PC-9 (cell line): ENCODE data around the gene AIF1L. TPM values are rescaled to one million over a fixed set of nuclear protein-coding genes. Genes with fewer than 3 reads are reported as not detected.

Source experiments
- BruUV-seq: library from RNA; stranded (reverse); fragments of 400-500 nt; replicated peaks from 2 replicates; lab custom pipeline; 2021; lab: Mats Ljungman, UMichigan
- CTCF ChIA-PET: fragments of 300-600 bp; sonication (Branson Sonifier 250); formaldehyde crosslinking; loops from one replicate; lab custom pipeline; 2022; ENCODE audit warnings: antibody characterized with exemption; lab: Charles Lee
- POLR2A ChIA-PET: fragments of 300-600 bp; sonication (Branson Sonifier 250); formaldehyde crosslinking; loops from one replicate; lab custom pipeline; 2022; ENCODE audit warnings: antibody characterized with exemption; ENCODE audit not compliant: unreplicated experiment; lab: Charles Lee
- DNase-seq, 2 experiments: peaks; one replicate each; pipeline versions ENCODE4 v3.0.0 to v3.0.0-alpha.2; 2015 to 2022; ENCODE audit warnings: mixed read lengths in 1 of 2
- H2AFZ ChIP-seq: fragments of 200-600 bp; sonication (generic); 2 replicates; pipeline ENCODE4 v1.8.1; 2017; ENCODE audit warnings: antibody characterized with exemption
- H3F3A ChIP-seq: fragments of 200-600 bp; sonication (generic); 2 replicates; pipeline ENCODE4 v1.8.1; 2017; ENCODE audit warnings: antibody characterized with exemption, mild to moderate bottlenecking, low read depth; ENCODE audit not compliant: insufficient read depth
- H3K27ac ChIP-seq: fragments of 200-600 bp; sonication (generic); 2 replicates; pipeline ENCODE4 v1.6.1; 2016; ENCODE audit warnings: mixed run types
- H3K27me3 ChIP-seq: fragments of 200-600 bp; sonication (generic); 2 replicates; pipeline ENCODE4 v1.6.1; 2016; ENCODE audit warnings: low read depth, mixed run types; ENCODE audit not compliant: insufficient read depth
- H3K36me3 ChIP-seq: fragments of 200-600 bp; sonication (generic); 2 replicates; pipeline ENCODE4 v1.6.1; 2016; ENCODE audit warnings: low read depth, mixed run types
- H3K4me1 ChIP-seq: fragments of 200-600 bp; sonication (generic); replicated peaks from 2 replicates; pipeline ENCODE4 v1.6.1; 2016; ENCODE audit warnings: mixed run types; ENCODE audit not compliant: insufficient read depth
- H3K4me2 ChIP-seq: fragments of 200-600 bp; sonication (generic); 2 replicates; pipeline ENCODE4 v1.6.1; 2017; ENCODE audit warnings: mixed run types
- H3K4me3 ChIP-seq: fragments of 200-600 bp; sonication (generic); 2 replicates; pipeline ENCODE4 v1.6.1; 2016; ENCODE audit warnings: mixed run types
- H3K79me2 ChIP-seq: fragments of 200-600 bp; sonication (generic); 2 replicates; pipeline ENCODE4 v1.6.1; 2017; ENCODE audit warnings: low read depth, mixed run types
- H3K9me2 ChIP-seq: fragments of 200-600 bp; sonication (generic); 2 replicates; pipeline ENCODE4 v1.8.1; 2017; ENCODE audit warnings: mild to moderate bottlenecking; ENCODE audit not compliant: insufficient read depth
- H3K9me3 ChIP-seq: fragments of 200-600 bp; sonication (generic); 2 replicates; pipeline ENCODE4 v1.8.1; 2016; ENCODE audit warnings: low read depth; ENCODE audit not compliant: insufficient read depth
- H4K20me1 ChIP-seq: fragments of 200-600 bp; sonication (generic); 2 replicates; pipeline ENCODE4 v1.8.1; 2017; ENCODE audit not compliant: insufficient read depth
- EZH2 ChIP-seq: fragments of 200-600 bp; sonication (generic); IDR thresholded peaks from 2 replicates; pipeline ENCODE4 v1.8.0; 2017; ENCODE audit warnings: antibody characterized with exemption, low read depth
- intact Hi-C: fragments of 100-400 bp; cut with micrococcal nuclease; formaldehyde crosslinking; loops from one replicate; pipeline ENCODE4 v1.10.0; 2022; ENCODE audit not compliant: unreplicated experiment
- total RNA-seq: library from RNA; stranded (reverse); gene quantifications from 2 replicates; pipeline ENCODE4 v1.2.3, GENCODE V29; 2021
- TF ChIP-seq, protein P1 (sequence below): fragments of 200-600 bp; sonication (generic); conservative IDR thresholded peaks from 2 replicates; pipeline ENCODE4 v1.6.1; 2017; ENCODE audit warnings: mixed run types, antibody characterized with exemption, mild to moderate bottlenecking, moderate library complexity

The AIF1L gene
- total RNA-seq, 1 experiment from 2014 or later = 87.3 TPM

DNA sequence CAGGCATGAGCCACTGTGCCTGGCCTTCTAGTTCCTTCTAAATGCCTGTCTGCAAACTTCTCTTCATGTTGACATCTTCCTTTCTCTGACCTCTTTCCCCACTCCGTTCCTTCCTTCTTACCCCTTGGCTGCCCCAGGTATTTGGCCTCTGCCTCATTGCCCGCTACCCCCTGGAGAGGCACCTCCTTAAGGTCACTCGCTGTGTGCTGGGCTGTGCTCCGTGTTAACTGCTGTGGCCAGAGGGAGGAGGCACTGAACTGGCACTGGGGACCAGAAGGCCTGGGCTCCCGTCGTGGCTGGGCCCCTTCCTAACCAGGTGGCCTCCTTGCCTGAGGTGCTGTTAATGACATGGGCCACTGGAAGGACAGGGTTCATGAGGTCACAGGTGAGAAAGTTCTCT is 48.0 kb upstream of the AIF1L start:
- Histone ChIP-seq H4K20me1 (no peaks in the 10 kb centered on the region), H3K9me2 (no peaks in the 10 kb centered on the region), H3K36me3 (no peaks in the 10 kb centered on the region), H3K4me1 (no peaks in the 10 kb centered on the region), H3K4me3 (no peak overlapping the region), H3K4me2 (no peak overlapping the region), H3K27me3 (no peaks in the 10 kb centered on the region), H3K27ac (no peak overlapping the region), H2AFZ (no peak overlapping the region), H3K79me2 (no peaks in the 10 kb centered on the region), H3K9me3 (no peaks in the 10 kb centered on the region), H3F3A (no peaks in the 10 kb centered on the region)
- ChIA-PET CTCF (interaction anchor here (0.6 kb wide), 1 partner anchor 159 kb away, joined by 8 read pairs; no protein-coding TSS in a partner anchor), POLR2A (no interaction called here)
- BruUV-seq = no TSS peak
- peak in 1 of 2 experiments; percentile 37 for DNase-seq
- TF ChIP-seq, protein P1, sequence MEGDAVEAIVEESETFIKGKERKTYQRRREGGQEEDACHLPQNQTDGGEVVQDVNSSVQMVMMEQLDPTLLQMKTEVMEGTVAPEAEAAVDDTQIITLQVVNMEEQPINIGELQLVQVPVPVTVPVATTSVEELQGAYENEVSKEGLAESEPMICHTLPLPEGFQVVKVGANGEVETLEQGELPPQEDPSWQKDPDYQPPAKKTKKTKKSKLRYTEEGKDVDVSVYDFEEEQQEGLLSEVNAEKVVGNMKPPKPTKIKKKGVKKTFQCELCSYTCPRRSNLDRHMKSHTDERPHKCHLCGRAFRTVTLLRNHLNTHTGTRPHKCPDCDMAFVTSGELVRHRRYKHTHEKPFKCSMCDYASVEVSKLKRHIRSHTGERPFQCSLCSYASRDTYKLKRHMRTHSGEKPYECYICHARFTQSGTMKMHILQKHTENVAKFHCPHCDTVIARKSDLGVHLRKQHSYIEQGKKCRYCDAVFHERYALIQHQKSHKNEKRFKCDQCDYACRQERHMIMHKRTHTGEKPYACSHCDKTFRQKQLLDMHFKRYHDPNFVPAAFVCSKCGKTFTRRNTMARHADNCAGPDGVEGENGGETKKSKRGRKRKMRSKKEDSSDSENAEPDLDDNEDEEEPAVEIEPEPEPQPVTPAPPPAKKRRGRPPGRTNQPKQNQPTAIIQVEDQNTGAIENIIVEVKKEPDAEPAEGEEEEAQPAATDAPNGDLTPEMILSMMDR = no peak
- no peak for TF ChIP-seq EZH2
- intact Hi-C loops = loop anchor here (5.0 kb wide), 2 partner anchors 41 to 106 kb away; partner anchors contain the start of gene LAMC3

DNA sequence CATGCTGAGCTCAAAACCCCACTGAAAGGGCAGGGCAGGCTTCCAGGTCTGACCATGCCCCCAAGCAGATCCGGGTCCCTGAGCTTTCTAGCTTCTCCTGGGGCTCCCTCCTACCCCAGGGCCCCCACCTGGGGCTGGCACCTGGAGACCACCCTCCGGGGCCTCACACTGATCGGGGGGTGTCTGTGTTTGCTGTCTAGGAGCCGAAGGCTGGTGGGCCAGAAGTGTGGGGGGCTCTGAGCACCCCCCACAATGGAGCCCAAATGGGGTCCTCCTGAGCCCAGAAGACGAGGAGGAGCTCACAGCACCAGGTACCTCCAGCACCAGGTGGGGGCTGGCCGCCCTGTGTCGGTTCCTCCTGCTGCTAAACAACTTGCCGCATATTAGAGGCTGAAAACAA is 47.5 kb upstream of the AIF1L start:
- Histone ChIP-seq H3K36me3 (no peaks in the 10 kb centered on the region), H3K4me1 (no peaks in the 10 kb centered on the region), H3K4me2 (no peak overlapping the region), H2AFZ (no peak overlapping the region), H4K20me1 (no peaks in the 10 kb centered on the region), H3K4me3 (no peak overlapping the region), H3K9me2 (no peaks in the 10 kb centered on the region), H3K79me2 (no peaks in the 10 kb centered on the region), H3F3A (no peaks in the 10 kb centered on the region), H3K9me3 (no peaks in the 10 kb centered on the region), H3K27me3 (no peaks in the 10 kb centered on the region), H3K27ac (no peak overlapping the region)
- intact Hi-C loops = loop anchor here (5.0 kb wide), 2 partner anchors 42 to 107 kb away; partner anchors contain the start of gene LAMC3
- no peak for DNase-seq
- TF ChIP-seq, protein P1 = no peak
- no peak for TF ChIP-seq EZH2
- ChIA-PET CTCF (interaction anchor here (0.6 kb wide), 1 partner anchor 159 kb away, joined by 3 read pairs; no protein-coding TSS in a partner anchor), POLR2A (no interaction called here)
- no TSS peak for BruUV-seq

DNA sequence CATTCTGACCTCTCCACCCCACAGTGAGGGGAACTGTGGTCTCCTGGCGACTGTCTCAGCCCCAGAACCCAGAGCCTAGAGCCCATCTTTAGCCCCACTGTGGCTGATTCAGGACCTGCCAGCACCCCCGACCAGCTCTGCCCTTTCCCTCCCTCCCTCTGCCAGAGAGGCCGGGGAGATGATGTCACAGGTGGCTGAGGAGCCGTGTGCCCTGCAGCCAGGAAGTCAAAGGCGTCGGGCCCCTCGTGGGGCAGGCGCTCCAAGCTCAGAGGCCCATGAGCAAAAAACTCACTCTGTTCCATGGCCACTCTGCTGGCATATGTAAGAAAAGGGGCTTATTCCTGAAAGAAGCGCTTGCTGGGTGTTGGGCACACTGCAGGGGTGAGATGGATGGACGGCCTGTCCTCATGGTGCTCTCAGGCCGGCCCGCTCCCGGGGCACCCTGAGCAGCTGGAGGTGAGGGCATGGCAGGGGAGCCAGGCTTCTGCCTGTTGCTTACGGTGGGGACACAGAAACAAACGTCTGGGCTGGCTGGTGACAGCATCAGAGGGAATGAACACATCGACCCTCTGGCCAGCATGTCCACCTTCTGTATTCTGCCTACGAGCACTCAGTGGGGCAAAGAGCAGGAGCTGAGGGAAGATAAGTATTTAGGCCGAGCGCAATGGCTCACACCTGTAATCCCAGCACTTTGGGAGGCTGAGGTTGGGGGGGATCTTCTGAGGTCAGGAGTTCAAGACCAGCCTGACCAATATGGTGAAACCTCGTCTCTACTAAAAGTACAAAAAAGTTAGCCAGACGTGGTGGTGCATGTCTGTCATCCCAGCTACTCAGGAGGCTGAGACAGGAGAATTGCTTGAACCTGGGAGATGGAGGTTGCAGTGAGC is 46.3 kb upstream of the AIF1L start:
- no peaks in the 10 kb centered on the region for H3K9me2 ChIP-seq
- H3K36me3 ChIP-seq = no peaks in the 10 kb centered on the region
- POLR2A ChIA-PET = no interaction called here
- H3K27me3 ChIP-seq = no peaks in the 10 kb centered on the region
- CTCF ChIA-PET = no interaction called here
- intact Hi-C loops = loop anchor here (5.0 kb wide), 2 partner anchors 43 to 108 kb away; partner anchors contain the start of gene LAMC3
- no peaks in the 10 kb centered on the region for H3K4me1 ChIP-seq
- no peaks in the 10 kb centered on the region for H3K79me2 ChIP-seq
- no peak overlapping the region for H3K27ac ChIP-seq
- no peaks in the 10 kb centered on the region for H3K9me3 ChIP-seq
- BruUV-seq = no TSS peak
- no peak overlapping the region for H3K4me2 ChIP-seq
- no peak for DNase-seq
- TF ChIP-seq, protein P1 = no peak
- no peak for TF ChIP-seq EZH2
- no peaks in the 10 kb centered on the region for H4K20me1 ChIP-seq
- no peak overlapping the region for H3K4me3 ChIP-seq
- H3F3A ChIP-seq = no peaks in the 10 kb centered on the region
- no peak overlapping the region for H2AFZ ChIP-seq
